HepG2 (cell line): ENCODE results near the gene ZNF90. TPM values are rescaled to one million over a fixed set of nuclear protein-coding genes. Genes with fewer than 3 reads are reported as not detected.

ENCODE experiments used
- ATAC-seq: fragments of 200-7000 bp; cut with Tn5 transposase; 3 replicates; pipeline ENCODE4 v1.9.1; 2020; ENCODE audit warnings: mild to moderate bottlenecking, moderate library complexity
- BruUV-seq: library from RNA; stranded (reverse); fragments of 400-500 nt; replicated peaks from 2 replicates; lab custom pipeline; 2021; lab: Mats Ljungman, UMichigan
- CTCF ChIA-PET: fragments of 300-600 bp; formaldehyde crosslinking; extraction: SDS; loops from one replicate; lab custom pipeline; 2021; ENCODE audit warnings: low total read pairs, inconsistent platforms, low intra/inter-chr PET ratio; lab: Yijun Ruan, JAX
- POLR2A ChIA-PET: fragments of 350-600 bp; sonication (Branson Sonifier 250); formaldehyde crosslinking; loops from one replicate; lab custom pipeline; 2020; ENCODE audit warnings: antibody characterized with exemption, inconsistent platforms; lab: Yijun Ruan, JAX
- DNase-seq: peaks from one replicate; pipeline ENCODE4 v3.0.0-alpha.2; 2015; ENCODE audit warnings: low spot score
- FAIRE-seq: peaks from 3 replicates; lab custom pipeline; 2011; peaks lifted over from hg19 to GRCh38; lab: Jason Lieb, UNC
- H2AFZ ChIP-seq: one replicate; pipeline ENCODE4 v1.6.1; 2011; ENCODE audit warnings: low read length, inconsistent platforms
- H3K27ac ChIP-seq: fragments of 300-600 bp; 3 replicates; pipeline ENCODE4 v1.8.0; 2011; ENCODE audit warnings: mixed run types, mild to moderate bottlenecking, mixed read lengths, low read length, inconsistent platforms; ENCODE audit not compliant: insufficient read depth; ENCODE audit errors: extremely low read length
- H3K27me3 ChIP-seq, 2 experiments: fragments of 200-600 bp in 1 of 2; 2 replicates in 1 of 2; 3 replicates in 1 of 2; pipeline versions ENCODE4 v1.6.0 to v1.8.0; 2011; ENCODE audit warnings: low read length in 2 of 2, mild to moderate bottlenecking in 2 of 2, moderate library complexity in 2 of 2, inconsistent platforms in 1 of 2; ENCODE audit not compliant: insufficient read depth in 2 of 2, control insufficient read depth in 1 of 2
- H3K36me3 ChIP-seq, 2 experiments: fragments of 200-600 bp in 1 of 2; replicated peaks in 1 of 2; 2 replicates in 1 of 2; 3 replicates in 1 of 2; pipeline versions ENCODE4 v1.5.1 to v1.8.0; 2011; ENCODE audit warnings: low read length in 2 of 2, inconsistent platforms in 1 of 2; ENCODE audit not compliant: insufficient read depth in 2 of 2, control insufficient read depth in 1 of 2
- H3K4me1 ChIP-seq: 2 replicates; pipeline ENCODE4 v1.5.1; 2012; ENCODE audit warnings: low read length, inconsistent platforms; ENCODE audit not compliant: insufficient read depth
- H3K4me2 ChIP-seq: 2 replicates; pipeline ENCODE4 v1.6.0; 2011; ENCODE audit warnings: low read depth, low read length, inconsistent platforms
- H3K4me3 ChIP-seq, 3 experiments: fragments of 200-600 bp in 1 of 3; sonication (generic), shearing (Covaris generic) in 1 of 3; replicated peaks in 1 of 3; 2 replicates each; pipeline ENCODE4 v1.5.1; 2011 to 2016; ENCODE audit warnings: low read length in 3 of 3, inconsistent platforms in 2 of 3, low read depth in 2 of 3, mild to moderate bottlenecking in 2 of 3, control low read depth in 1 of 3, mixed read lengths in 1 of 3; ENCODE audit not compliant: insufficient read depth in 1 of 3
- H3K79me2 ChIP-seq: one replicate; pipeline ENCODE4 v1.6.1; 2011; ENCODE audit warnings: low read length, inconsistent platforms; ENCODE audit not compliant: insufficient read depth
- H3K9ac ChIP-seq: 2 replicates; pipeline ENCODE4 v1.6.0; 2011; ENCODE audit warnings: mild to moderate bottlenecking, low read depth, low read length, inconsistent platforms; ENCODE audit not compliant: insufficient read depth
- H3K9me3 ChIP-seq: 2 replicates; pipeline ENCODE4 v1.5.1; 2012; ENCODE audit warnings: mild to moderate bottlenecking, low read length
- H4K20me1 ChIP-seq: 2 replicates; pipeline ENCODE4 v1.6.0; 2011; ENCODE audit warnings: inconsistent platforms, mild to moderate bottlenecking, low read length, moderate library complexity; ENCODE audit not compliant: insufficient read depth
- FOSL1 ChIP-seq: sonication (generic); formaldehyde crosslinking; IDR thresholded peaks from 2 replicates; pipeline ENCODE4 v1.9.0; 2021; ENCODE audit warnings: missing genetic modification reagents, borderline replicate concordance
- HOXD1 ChIP-seq: sonication (generic); formaldehyde crosslinking; IDR thresholded peaks from 2 replicates; pipeline ENCODE4 v1.5.0; 2020; ENCODE audit warnings: missing genetic modification reagents
- NFE2L1 ChIP-seq: sonication (generic); formaldehyde crosslinking; IDR thresholded peaks from 2 replicates; pipeline ENCODE4 v1.4.0; 2020; ENCODE audit warnings: missing genetic modification reagents, mild to moderate bottlenecking, borderline replicate concordance
- REXO4 ChIP-seq: sonication (generic); formaldehyde crosslinking; IDR thresholded peaks from 2 replicates; pipeline ENCODE4 v1.8.0; 2022; ENCODE audit warnings: missing genetic modification reagents, mild to moderate bottlenecking, borderline replicate concordance
- ZNF282 ChIP-seq: fragments of 450-650 bp; IDR thresholded peaks from 2 replicates; pipeline ENCODE4 v1.6.1; 2018; ENCODE audit not compliant: partially characterized antibody
- WGBS: methylation state at CpG from one replicate; pipeline ENCODE4 v1.1.6; 2017; ENCODE audit warnings: low lambda C conversion rate; 5-methylcytosine and 5-hydroxymethylcytosine counted together
- in situ Hi-C: cut with HindIII; loops from 2 replicates; pipeline ENCODE4 v1.10.0; 2017; ENCODE audit warnings: low pct_unique_long_range_greater_than_20kb; ENCODE audit not compliant: extremely low pct_ligation_motif_present
- intact Hi-C: fragments of 100-400 bp; cut with micrococcal nuclease; formaldehyde crosslinking; loops from one replicate; pipeline ENCODE4 v1.10.0; 2022; ENCODE audit not compliant: unreplicated experiment
- polyA plus RNA-seq, 8 experiments: library from polyadenylated mRNA; depleted of rRNA in 3 of 8; stranded (reverse) in 7 of 8; unstranded in 1 of 8; fragments of >200 nt; fragmentation: Illumina TruSeq in 4 of 8; extraction: Trizol in 4 of 8; gene quantifications; 2 replicates each; pipeline versions ENCODE4 v1.2.1 to v1.2.3, GENCODE V29; 2011 to 2016; ENCODE audit warnings: low read depth in 4 of 8, missing spikeins in 1 of 8, mixed read lengths in 1 of 8; ENCODE audit not compliant: insufficient read depth in 1 of 8
- total RNA-seq, 5 experiments: library from RNA; depleted of rRNA; stranded (reverse); fragments of >200 nt; fragmentation: Illumina TruSeq; extraction: Trizol; gene quantifications; 2 replicates each; pipeline ENCODE4 v1.2.3, GENCODE V29; 2016; ENCODE audit warnings: low read depth in 1 of 5
- TF ChIP-seq, protein P1 (sequence below): sonication (generic); formaldehyde crosslinking; IDR thresholded peaks from 2 replicates; pipeline ENCODE4 v1.4.0; 2020; ENCODE audit warnings: missing genetic modification reagents

Gene ZNF90
- total and polyA plus RNA-seq, 2 of the 13 experiments (the other 11 are each of a cell fraction or from before 2014, with no cell fraction given) = 2.1 to 3.8 TPM

DNA sequence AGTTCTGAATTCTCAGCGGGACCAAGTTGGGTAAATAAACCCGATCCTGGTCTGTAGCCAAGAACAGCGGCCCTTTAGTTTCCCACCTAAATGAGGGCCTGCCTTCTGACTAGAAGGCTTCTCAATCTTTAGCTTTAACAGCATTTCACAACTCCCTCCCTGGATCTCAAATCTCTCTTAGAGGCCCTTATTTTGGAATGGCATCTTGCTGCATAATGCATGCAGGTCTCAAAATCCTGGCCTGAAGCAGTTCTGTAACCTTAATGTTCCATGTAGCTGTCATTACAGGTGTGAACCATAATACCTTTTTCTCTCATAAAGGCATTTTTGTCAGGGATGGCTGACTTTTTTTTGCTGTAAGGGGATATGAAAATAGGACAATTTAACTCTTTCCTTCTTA is 29.5 kb downstream of the ZNF90 start:
- no peaks in the 10 kb centered on the region for H4K20me1 ChIP-seq
- no peak for TF ChIP-seq ZNF282
- no peak for TF ChIP-seq FOSL1 (CRISPR knock-in tag)
- TF ChIP-seq REXO4 (CRISPR knock-in tag) = no peak
- TF ChIP-seq NFE2L1 (CRISPR knock-in tag) = no peak
- TF ChIP-seq, protein P1, sequence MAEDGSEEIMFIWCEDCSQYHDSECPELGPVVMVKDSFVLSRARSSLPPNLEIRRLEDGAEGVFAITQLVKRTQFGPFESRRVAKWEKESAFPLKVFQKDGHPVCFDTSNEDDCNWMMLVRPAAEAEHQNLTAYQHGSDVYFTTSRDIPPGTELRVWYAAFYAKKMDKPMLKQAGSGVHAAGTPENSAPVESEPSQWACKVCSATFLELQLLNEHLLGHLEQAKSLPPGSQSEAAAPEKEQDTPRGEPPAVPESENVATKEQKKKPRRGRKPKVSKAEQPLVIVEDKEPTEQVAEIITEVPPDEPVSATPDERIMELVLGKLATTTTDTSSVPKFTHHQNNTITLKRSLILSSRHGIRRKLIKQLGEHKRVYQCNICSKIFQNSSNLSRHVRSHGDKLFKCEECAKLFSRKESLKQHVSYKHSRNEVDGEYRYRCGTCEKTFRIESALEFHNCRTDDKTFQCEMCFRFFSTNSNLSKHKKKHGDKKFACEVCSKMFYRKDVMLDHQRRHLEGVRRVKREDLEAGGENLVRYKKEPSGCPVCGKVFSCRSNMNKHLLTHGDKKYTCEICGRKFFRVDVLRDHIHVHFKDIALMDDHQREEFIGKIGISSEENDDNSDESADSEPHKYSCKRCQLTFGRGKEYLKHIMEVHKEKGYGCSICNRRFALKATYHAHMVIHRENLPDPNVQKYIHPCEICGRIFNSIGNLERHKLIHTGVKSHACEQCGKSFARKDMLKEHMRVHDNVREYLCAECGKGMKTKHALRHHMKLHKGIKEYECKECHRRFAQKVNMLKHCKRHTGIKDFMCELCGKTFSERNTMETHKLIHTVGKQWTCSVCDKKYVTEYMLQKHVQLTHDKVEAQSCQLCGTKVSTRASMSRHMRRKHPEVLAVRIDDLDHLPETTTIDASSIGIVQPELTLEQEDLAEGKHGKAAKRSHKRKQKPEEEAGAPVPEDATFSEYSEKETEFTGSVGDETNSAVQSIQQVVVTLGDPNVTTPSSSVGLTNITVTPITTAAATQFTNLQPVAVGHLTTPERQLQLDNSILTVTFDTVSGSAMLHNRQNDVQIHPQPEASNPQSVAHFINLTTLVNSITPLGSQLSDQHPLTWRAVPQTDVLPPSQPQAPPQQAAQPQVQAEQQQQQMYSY (CRISPR knock-in tag) = no peak
- no peak for TF ChIP-seq HOXD1
- WGBS = 67% methylated on average over 3 of the region's 3 CpGs
- H3K27ac ChIP-seq = no peak overlapping the region
- no peaks in the 10 kb centered on the region for H3K4me1 ChIP-seq
- CTCF ChIA-PET = no interaction called here
- no TSS peak for BruUV-seq
- POLR2A ChIA-PET = no interaction called here
- H3K79me2 ChIP-seq = no peaks in the 10 kb centered on the region
- H3K9me3 ChIP-seq = peaks cover 73% of the 10 kb centered on the region
- intact Hi-C loops = no loop called here
- H2AFZ ChIP-seq = no peak overlapping the region
- no peak overlapping the region for H3K9ac ChIP-seq
- H3K36me3 ChIP-seq = peaks cover 0 to 9% of the 10 kb centered on the region in 2 experiments; a peak in 1 of 5 replicates
- no peaks in the 10 kb centered on the region for H3K27me3 ChIP-seq
- FAIRE-seq (no peak), ATAC-seq (no peak), DNase-seq (no peak)
- in situ Hi-C loops = no loop called here
- H3K4me3 ChIP-seq = no peak overlapping the region
- H3K4me2 ChIP-seq = no peak overlapping the region
